ENCODE results near the gene GOLGA6A.
A peak's percentile ranks its signal among the peaks of the same experiment; 100 is the strongest.
"Not testable (repeated sequence)": the region's sequence is repeated elsewhere in the genome, so short reads cannot be mapped to it uniquely, and the experiment has no call there.

GOLGA6A gene

DNA sequence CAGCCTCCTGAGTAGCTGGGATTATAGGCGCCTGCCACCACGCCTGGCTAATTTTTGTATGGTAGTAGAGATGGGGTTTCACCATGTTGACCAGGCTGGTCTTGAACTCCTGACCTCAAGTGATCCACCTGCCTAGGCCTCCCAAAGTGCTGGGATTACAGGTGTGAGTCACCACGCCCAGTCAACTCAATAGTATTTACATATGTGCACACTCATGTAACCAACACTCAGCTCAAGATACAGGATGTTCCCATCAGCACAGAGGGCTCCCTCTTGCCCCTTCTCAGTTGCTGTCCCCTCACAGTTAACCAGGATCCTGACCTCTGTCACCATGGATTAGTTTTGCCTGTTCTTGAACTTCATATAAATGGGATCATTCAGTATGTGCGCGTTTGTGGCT is 26.0 kb downstream of the GOLGA6A start:
- H3K27ac ChIP-seq (ENCODE audit: low read depth, low read length, poor library complexity, severe bottlenecking); H3K79me2 ChIP-seq (ENCODE audit: insufficient read depth, low read length); H3K9me3 ChIP-seq (ENCODE audit: low read length); H3K9me2 ChIP-seq (ENCODE audit: low read depth, low read length); H3K9ac ChIP-seq (ENCODE audit: low read length); H3K4me1 ChIP-seq (ENCODE audit: insufficient read depth, low read length, severe bottlenecking); H2AFZ ChIP-seq (ENCODE audit: low read length); H3F3A ChIP-seq (ENCODE audit: insufficient read depth, low read length); H3K4me2 ChIP-seq (ENCODE audit: low read length); H3K27me3 ChIP-seq (ENCODE audit: insufficient read depth, low read length); H4K20me1 ChIP-seq (ENCODE audit: insufficient read depth, low read length); H3K36me3 ChIP-seq (ENCODE audit: insufficient read depth, low read length); H3K4me3 ChIP-seq (ENCODE audit: low read depth, low read length, poor library complexity, severe bottlenecking): not testable (repeated sequence)

DNA sequence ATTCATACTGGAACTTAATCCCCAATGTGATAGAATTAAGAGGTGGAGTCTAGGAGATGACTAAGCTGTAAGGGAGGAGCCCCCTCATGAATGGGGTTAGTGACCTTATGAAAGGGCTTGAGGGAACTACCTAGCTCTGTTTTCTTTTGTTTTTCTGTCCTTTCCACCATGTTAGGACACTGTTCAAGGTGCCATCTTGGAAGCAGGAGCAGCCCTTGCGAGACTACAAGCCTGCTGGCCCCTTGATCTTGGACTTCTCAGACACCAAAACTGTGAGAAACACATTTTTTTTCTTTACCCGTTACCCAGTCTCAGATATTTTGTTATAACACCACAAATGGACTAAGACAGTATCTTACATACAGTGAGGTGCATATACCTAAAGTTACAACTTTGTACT is 26.5 kb downstream of the GOLGA6A start:
- no peaks in the 10 kb centered on the region for H3K4me1 ChIP-seq (ENCODE audit: insufficient read depth, low read length, severe bottlenecking)
- no peaks in the 10 kb centered on the region for H4K20me1 ChIP-seq (ENCODE audit: insufficient read depth, low read length)
- H3K4me3 ChIP-seq (ENCODE audit: low read depth, low read length, poor library complexity, severe bottlenecking): no peak overlapping the region
- H3K9ac ChIP-seq (ENCODE audit: low read length): no peak overlapping the region
- H3K79me2 ChIP-seq (ENCODE audit: insufficient read depth, low read length): no peaks in the 10 kb centered on the region
- no peaks in the 10 kb centered on the region for H3F3A ChIP-seq (ENCODE audit: insufficient read depth, low read length)
- no peaks in the 10 kb centered on the region for H3K9me2 ChIP-seq (ENCODE audit: low read depth, low read length)
- no peak overlapping the region for H2AFZ ChIP-seq (ENCODE audit: low read length)
- H3K4me2 ChIP-seq (ENCODE audit: low read length): no peak overlapping the region
- H3K27ac ChIP-seq (ENCODE audit: low read depth, low read length, poor library complexity, severe bottlenecking): no peak overlapping the region
- H3K9me3 ChIP-seq (ENCODE audit: low read length): no peaks in the 10 kb centered on the region
- TF ChIP-seq, protein P1, sequence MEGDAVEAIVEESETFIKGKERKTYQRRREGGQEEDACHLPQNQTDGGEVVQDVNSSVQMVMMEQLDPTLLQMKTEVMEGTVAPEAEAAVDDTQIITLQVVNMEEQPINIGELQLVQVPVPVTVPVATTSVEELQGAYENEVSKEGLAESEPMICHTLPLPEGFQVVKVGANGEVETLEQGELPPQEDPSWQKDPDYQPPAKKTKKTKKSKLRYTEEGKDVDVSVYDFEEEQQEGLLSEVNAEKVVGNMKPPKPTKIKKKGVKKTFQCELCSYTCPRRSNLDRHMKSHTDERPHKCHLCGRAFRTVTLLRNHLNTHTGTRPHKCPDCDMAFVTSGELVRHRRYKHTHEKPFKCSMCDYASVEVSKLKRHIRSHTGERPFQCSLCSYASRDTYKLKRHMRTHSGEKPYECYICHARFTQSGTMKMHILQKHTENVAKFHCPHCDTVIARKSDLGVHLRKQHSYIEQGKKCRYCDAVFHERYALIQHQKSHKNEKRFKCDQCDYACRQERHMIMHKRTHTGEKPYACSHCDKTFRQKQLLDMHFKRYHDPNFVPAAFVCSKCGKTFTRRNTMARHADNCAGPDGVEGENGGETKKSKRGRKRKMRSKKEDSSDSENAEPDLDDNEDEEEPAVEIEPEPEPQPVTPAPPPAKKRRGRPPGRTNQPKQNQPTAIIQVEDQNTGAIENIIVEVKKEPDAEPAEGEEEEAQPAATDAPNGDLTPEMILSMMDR (IDR thresholded peaks at IDR 0.05; ENCODE audit: low read length): no peak
- no peaks in the 10 kb centered on the region for H3K27me3 ChIP-seq (ENCODE audit: insufficient read depth, low read length)
- H3K36me3 ChIP-seq (ENCODE audit: insufficient read depth, low read length): no peaks in the 10 kb centered on the region

DNA sequence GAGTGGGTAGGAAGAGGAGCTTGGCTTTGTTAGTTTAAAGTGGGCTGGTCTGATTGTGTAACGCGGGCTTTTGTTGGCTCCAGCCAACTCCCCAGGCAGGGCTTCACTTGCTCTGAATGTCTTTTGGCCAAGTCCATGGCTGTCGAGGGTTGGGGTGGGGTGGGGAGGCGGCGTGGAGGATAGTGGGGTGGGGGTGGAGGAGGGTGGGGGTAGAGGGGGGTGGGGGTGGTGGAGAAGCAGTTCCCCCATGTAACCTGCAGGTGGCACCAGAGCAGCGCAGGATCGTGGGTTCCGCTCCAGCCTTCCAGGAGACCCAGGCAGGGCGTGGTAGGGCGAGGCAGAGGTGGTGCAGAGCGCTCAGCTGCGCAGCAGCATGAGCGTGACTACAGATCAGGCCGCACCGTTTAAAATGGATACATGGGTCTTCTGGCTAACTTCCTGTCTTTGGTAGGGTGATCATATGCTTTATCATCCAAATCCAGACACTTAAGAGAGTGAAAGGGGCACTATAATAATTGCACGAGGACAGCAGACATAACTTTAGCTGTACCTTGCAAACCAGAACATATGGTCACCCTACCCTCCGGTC is 28.3 kb downstream of the GOLGA6A start:
- Histone ChIP-seq H3K27ac (ENCODE audit: low read depth, low read length, poor library complexity, severe bottlenecking) (no peak overlapping the region), H3K9me2 (ENCODE audit: low read depth, low read length) (no peaks in the 10 kb centered on the region), H3F3A (ENCODE audit: insufficient read depth, low read length) (no peaks in the 10 kb centered on the region), H4K20me1 (ENCODE audit: insufficient read depth, low read length) (no peaks in the 10 kb centered on the region), H3K4me2 (ENCODE audit: low read length) (no peak overlapping the region), H3K9ac (ENCODE audit: low read length) (no peak overlapping the region), H3K36me3 (ENCODE audit: insufficient read depth, low read length) (no peaks in the 10 kb centered on the region), H2AFZ (ENCODE audit: low read length) (no peak overlapping the region), H3K79me2 (ENCODE audit: insufficient read depth, low read length) (no peaks in the 10 kb centered on the region), H3K4me1 (ENCODE audit: insufficient read depth, low read length, severe bottlenecking) (no peaks in the 10 kb centered on the region), H3K9me3 (ENCODE audit: low read length) (no peaks in the 10 kb centered on the region), H3K27me3 (ENCODE audit: insufficient read depth, low read length) (no peaks in the 10 kb centered on the region), H3K4me3 (ENCODE audit: low read depth, low read length, poor library complexity, severe bottlenecking) (no peak overlapping the region)
- no peak for TF ChIP-seq EZH2 (IDR thresholded peaks at IDR 0.05; ENCODE audit: borderline replicate concordance, low read length)
- TF ChIP-seq, protein P1 (IDR thresholded peaks at IDR 0.05; ENCODE audit: low read length): peak; percentile 32

- Histone ChIP-seq H3F3A (ENCODE audit: insufficient read depth, low read length) (no peaks in the 10 kb centered on the region), H3K4me2 (ENCODE audit: low read length) (no peak overlapping the region), H3K9ac (ENCODE audit: low read length) (no peak overlapping the region), H3K9me3 (ENCODE audit: low read length) (no peaks in the 10 kb centered on the region), H3K36me3 (ENCODE audit: insufficient read depth, low read length) (no peaks in the 10 kb centered on the region), H2AFZ (ENCODE audit: low read length) (no peak overlapping the region), H3K79me2 (ENCODE audit: insufficient read depth, low read length) (no peaks in the 10 kb centered on the region), H3K9me2 (ENCODE audit: low read depth, low read length) (no peaks in the 10 kb centered on the region), H3K27ac (ENCODE audit: low read depth, low read length, poor library complexity, severe bottlenecking) (no peak overlapping the region), H4K20me1 (ENCODE audit: insufficient read depth, low read length) (no peaks in the 10 kb centered on the region), H3K4me3 (ENCODE audit: low read depth, low read length, poor library complexity, severe bottlenecking) (no peak overlapping the region), H3K4me1 (ENCODE audit: insufficient read depth, low read length, severe bottlenecking) (no peaks in the 10 kb centered on the region), H3K27me3 (ENCODE audit: insufficient read depth, low read length) (no peaks in the 10 kb centered on the region)
- TF ChIP-seq EZH2 (IDR thresholded peaks at IDR 0.05; ENCODE audit: borderline replicate concordance, low read length): no peak
- TF ChIP-seq, protein P1 (IDR thresholded peaks at IDR 0.05; ENCODE audit: low read length): no peak
Observed at GRCh38 chr15:74053517-74053916, 28.8 kb downstream of the GOLGA6A start.

DNA sequence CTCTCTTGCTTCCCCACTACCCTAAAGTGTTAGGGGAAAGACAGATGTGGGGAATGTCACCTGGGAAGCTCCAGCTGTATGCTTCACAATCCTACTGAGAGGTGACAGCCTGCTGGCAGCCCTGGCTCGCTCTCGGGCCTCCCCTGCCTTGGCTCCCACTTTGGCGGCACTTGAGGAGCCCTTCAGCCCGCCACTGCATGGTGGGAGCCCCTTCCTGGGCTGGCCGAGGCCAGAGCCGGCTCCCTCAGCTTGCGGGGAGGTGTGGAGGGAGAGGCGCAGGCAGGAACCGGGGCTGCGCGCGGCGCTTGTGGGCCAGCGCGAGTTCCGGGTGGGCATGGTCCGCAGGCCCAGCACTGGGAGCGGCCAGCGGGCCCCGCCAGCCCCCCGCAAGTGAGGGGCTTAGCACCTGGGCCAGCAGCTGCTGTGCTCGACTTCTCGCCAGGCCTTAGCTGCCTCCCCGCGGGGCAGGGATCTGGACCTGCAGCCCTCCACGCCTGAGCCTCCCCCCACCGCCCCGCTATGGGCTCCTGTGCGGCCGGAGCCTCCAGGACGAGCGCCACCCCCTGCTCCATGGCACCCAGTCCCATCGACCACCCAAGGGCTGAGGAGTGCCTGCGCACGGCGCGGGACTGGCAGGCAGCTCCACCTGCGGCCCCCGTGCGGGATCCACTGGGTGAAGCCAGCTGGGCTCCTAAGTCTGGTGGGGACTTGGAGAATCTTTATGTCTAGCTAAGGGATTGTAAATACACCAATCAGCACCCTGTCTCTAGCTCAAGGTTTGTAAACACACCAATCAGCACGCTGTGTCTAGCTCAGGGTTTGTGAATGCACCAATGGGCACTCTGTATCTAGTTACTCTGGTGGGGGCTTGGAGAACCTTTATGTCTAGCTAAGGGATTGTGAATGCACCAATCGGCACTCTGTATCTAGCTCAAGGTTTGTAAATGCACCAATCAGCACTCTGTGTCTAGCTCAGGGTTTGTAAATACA is 29.8 kb downstream of the GOLGA6A start:
- not testable (repeated sequence) for H3K36me3 ChIP-seq (ENCODE audit: insufficient read depth, low read length); H3K9me3 ChIP-seq (ENCODE audit: low read length); H3K4me3 ChIP-seq (ENCODE audit: low read depth, low read length, poor library complexity, severe bottlenecking); H2AFZ ChIP-seq (ENCODE audit: low read length); H3K4me2 ChIP-seq (ENCODE audit: low read length); H3K9me2 ChIP-seq (ENCODE audit: low read depth, low read length); H3K4me1 ChIP-seq (ENCODE audit: insufficient read depth, low read length, severe bottlenecking); H3F3A ChIP-seq (ENCODE audit: insufficient read depth, low read length); H3K27me3 ChIP-seq (ENCODE audit: insufficient read depth, low read length); H3K79me2 ChIP-seq (ENCODE audit: insufficient read depth, low read length); H4K20me1 ChIP-seq (ENCODE audit: insufficient read depth, low read length); H3K9ac ChIP-seq (ENCODE audit: low read length); H3K27ac ChIP-seq (ENCODE audit: low read depth, low read length, poor library complexity, severe bottlenecking)

All from OCI-LY1 (cell line).